Left hindlimb (tissue), 1 donor: ENCODE results near the gene SEMA3F.

Source experiments
- DNase-seq: peaks from one replicate; pipeline ENCODE4 v3.0.0-alpha.2; 2018

Gene SEMA3F

GRCh38 chr3:50173685-50174516 is 18.8 kb downstream of the SEMA3F start:
- peak; percentile 22 for DNase-seq

- peak; percentile 8 for DNase-seq
These were observed 19.4 kb downstream of the SEMA3F start for GRCh38 chr3:50174517-50174895.

- peak; percentile 15 for DNase-seq
These were observed 19.9 kb downstream of the SEMA3F start for GRCh38 chr3:50174947-50175524.

- DNase-seq, result peak; percentile 23
These were observed 22.2 kb downstream of the SEMA3F start for GRCh38 chr3:50177346-50177745.

- DNase-seq, result no peak
These were observed 24.6 kb downstream of the SEMA3F start for GRCh38 chr3:50179710-50180109.

DNA sequence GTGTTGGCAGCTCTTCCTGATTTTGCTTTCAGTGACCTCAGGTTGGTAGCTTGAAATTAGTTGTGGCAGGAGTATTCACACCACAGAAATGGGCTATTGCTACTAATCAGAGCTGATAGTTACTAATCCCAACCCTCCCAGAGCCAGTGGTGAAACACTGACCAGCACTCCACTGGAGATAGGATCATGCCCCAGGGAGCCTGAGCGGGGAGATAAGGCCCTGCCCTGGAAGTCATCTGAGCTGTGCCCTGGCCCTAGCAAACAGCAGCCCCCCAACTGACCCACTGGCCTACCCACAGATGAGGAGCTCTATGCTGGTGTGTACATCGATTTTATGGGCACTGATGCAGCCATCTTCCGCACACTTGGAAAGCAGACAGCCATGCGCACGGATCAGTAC is 26.9 kb downstream of the SEMA3F start:
- DNase-seq, result peak; percentile 6

DNA sequence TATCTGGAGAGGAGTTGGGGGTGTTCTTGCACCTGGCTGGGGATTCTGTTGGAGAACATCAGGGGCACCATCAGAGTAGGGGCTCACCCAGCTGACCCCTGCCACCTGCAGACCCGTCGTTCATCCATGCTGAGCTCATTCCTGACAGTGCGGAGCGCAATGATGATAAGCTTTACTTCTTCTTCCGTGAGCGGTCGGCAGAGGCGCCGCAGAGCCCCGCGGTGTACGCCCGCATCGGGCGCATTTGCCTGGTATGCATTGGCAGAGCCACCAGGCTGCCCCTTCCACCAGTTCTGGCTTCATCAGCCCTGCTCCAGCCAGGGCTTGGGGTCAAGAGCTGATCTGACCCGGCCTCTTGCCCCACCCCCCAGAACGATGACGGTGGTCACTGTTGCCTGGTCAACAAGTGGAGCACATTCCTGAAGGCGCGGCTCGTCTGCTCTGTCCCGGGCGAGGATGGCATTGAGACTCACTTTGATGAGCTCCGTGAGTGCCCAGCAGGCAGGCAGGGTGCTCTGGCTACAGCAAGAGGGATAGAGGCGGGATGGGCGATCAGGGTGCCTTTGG is 27.5 kb downstream of the SEMA3F start:
- DNase-seq, result no peak

- peak; percentile 25 for DNase-seq
These were observed 28.6 kb downstream of the SEMA3F start for GRCh38 chr3:50183755-50184154.

DNA sequence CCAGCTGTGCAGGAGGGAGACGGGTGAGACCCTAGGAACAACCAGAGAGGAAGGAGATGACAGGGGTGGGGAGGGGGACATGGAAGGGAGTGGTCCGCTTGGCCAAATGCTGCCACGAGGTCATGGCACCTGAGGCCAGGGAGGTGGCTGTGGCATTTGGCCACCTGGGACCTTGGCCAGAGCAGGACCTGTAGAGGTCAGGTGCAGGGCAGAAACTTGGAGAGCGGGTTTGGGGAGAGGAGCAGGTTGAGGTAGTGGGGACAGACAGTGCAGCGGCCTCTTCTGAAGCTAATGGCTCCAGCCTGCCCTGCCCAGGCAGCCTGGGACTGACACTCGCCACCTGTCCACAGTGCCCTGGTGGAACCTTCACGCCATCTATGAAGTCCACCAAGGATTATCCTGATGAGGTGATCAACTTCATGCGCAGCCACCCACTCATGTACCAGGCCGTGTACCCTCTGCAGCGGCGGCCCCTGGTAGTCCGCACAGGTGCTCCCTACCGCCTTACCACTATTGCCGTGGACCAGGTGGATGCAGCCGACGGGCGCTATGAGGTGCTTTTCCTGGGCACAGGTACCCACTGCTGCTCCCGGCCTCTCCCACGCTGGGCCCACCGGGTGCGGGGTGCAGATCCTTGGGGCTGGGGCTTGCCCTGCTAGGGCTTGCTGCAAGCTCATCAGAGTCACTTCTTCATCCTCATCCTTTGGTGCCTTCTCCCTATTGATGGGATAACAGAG is 29.3 kb downstream of the SEMA3F start:
- peak; percentile 23 for DNase-seq

DNA sequence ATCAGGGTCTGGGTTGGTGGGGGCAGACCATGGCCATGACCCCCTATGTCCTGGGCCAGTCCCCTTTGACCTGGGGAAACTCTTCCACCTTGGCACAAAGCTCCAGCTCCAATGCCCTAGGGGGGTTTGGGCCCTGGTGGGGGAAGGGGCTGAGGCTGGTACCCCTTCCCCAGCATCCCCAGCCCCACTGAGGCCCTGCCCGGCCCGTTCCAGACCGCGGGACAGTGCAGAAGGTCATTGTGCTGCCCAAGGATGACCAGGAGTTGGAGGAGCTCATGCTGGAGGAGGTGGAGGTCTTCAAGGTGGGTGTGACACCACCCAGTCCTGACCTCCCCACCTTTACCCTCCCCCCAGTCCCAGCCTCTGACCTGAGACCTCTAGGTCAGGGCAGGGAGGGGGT is 30.1 kb downstream of the SEMA3F start:
- DNase-seq, result no peak

- DNase-seq, result peak; percentile 30
These were observed 31.0 kb downstream of the SEMA3F start for GRCh38 chr3:50186096-50186495.

DNA sequence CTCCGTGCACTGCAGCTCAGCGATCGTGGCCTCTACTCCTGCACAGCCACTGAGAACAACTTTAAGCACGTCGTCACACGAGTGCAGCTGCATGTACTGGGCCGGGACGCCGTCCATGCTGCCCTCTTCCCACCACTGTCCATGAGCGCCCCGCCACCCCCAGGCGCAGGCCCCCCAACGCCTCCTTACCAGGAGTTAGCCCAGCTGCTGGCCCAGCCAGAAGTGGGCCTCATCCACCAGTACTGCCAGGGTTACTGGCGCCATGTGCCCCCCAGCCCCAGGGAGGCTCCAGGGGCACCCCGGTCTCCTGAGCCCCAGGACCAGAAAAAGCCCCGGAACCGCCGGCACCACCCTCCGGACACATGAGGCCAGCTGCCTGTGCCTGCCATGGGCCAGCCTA is 32.6 kb downstream of the SEMA3F start:
- no peak for DNase-seq

GRCh38 chr3:50189274-50189673 is 34.1 kb downstream of the SEMA3F start:
- DNase-seq, result peak; percentile 85

DNA sequence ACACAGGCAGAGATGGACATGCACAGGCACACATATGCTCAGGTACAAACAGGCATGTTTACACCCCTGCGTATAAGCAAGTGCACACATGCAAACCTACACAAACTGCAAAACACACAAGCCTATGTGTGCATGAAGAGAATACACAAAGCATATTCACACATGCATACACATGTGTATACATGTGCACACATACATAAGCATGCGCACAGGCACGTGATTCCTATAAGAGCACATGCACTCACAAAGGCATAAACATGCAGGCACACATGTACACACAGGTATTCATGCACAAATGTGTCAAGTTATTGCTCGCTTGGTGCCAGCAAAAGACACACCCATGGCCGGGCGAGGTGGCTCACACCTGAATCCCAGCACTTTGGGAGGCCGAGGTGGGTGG is 34.9 kb downstream of the SEMA3F start:
- DNase-seq, result no peak

DNA sequence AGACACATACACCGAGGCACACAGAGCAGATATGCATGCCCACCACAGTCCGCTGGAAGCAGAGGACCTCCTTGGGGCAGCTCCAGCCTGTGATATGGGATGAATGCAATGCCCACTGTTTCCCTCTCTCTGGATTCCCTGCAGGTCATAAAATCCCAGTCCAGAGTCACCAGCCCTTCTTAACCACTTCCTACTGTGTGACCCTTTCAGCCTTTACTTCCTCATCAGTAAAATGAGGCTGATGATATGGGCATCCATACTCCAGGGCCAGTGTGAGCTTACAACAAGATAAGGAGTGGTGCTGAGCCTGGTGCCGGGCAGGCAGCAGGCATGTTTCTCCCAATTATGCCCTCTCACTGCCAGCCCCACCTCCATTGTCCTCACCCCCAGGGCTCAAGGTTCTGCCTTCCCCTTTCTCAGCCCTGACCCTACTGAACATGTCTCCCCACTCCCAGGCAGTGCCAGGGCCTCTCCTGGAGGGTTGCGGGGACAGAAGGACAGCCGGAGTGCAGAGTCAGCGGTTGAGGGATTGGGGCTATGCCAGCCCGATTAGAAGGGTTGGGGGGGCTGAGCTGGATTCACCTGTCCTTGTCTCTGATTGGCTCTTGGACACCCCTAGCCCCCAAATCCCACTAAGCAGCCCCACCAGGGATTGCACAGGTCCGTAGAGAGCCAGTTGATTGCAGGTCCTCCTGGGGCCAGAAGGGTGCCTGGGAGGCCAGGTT is 36.0 kb downstream of the SEMA3F start, which contains the start of gene GNAT1:
Gene GNAT1 (plus strand): TSS at position 675 of the 725 bp plus-strand sequence. CDS start 116 bp downstream, outside the sequence.
- no peak for DNase-seq

- no peak for DNase-seq
These were observed 37.0 kb downstream of the SEMA3F start for GRCh38 chr3:50192124-50192523.

- DNase-seq, result peak; percentile 74
These were observed 37.6 kb downstream of the SEMA3F start for GRCh38 chr3:50192689-50193141.

- DNase-seq, result no peak
These were observed 38.2 kb downstream of the SEMA3F start for GRCh38 chr3:50193286-50193685.

- no peak for DNase-seq
These were observed 38.6 kb downstream of the SEMA3F start for GRCh38 chr3:50193746-50194127.

GRCh38 chr3:50194128-50194902 is 39.2 kb downstream of the SEMA3F start:
- peak; percentile 78 for DNase-seq

- no peak for DNase-seq
These were observed 39.9 kb downstream of the SEMA3F start for GRCh38 chr3:50194903-50195500.
